Measurements from ENCODE around the gene FOCAD.

The FOCAD gene

DNA sequence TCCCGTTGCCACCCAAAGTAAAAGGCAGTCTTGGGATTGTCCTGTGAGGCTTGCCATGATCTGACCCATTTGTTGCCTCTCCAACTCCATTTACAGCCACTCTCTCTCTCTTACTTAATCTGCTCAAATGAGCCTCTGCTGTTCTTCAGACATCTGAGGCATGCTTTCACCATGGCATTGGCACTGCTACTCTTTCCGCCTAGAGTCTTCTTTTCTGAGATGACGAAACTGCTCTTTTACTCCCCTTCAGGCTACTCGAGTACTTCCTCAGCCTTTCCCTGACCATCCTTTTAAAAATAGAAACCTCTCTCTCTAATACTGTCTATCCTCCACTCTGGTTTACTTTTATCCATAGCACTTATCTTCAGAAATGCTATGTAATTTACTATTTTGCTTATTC is 9.0 kb downstream of the FOCAD start:
- no peak for DNase-seq
- no peaks in the 10 kb centered on the region for H3K9me3 Mint-ChIP-seq
- H3K36me3 Mint-ChIP-seq = peaks cover 12% of the 10 kb centered on the region
- no peak overlapping the region for H3K4me3 Mint-ChIP-seq
- CTCF ChIA-PET = no interaction called here
- H3K27me3 Mint-ChIP-seq = no peaks in the 10 kb centered on the region
- no peak overlapping the region for H3K27ac Mint-ChIP-seq
- no peaks in the 10 kb centered on the region for H3K4me1 Mint-ChIP-seq

DNA sequence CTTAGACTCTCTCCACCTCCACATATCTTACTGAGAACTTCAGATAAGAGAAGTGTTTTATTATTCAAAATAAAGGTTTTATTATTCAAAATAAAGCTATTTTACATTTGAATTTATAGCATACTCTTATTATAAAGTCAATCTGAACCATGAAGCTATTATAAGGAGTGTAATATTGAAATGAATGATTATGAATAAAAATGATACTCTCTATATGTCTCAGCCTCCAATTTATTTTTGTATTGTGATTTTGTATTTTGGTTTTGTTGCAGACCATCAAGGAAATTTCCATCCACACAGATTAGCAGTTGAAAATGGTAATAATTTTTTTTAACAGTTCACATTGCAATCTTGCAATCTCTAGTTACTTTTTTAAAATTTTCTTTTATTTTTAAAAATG is 10.2 kb downstream of the FOCAD start:
- Mint-ChIP-seq H3K9me3 (no peaks in the 10 kb centered on the region), H3K27ac (no peak overlapping the region), H3K27me3 (no peaks in the 10 kb centered on the region), H3K4me1 (peaks cover 5% of the 10 kb centered on the region), H3K36me3 (peaks cover 12% of the 10 kb centered on the region), H3K4me3 (no peak overlapping the region)
- DNase-seq = no peak
- CTCF ChIA-PET = no interaction called here

DNA sequence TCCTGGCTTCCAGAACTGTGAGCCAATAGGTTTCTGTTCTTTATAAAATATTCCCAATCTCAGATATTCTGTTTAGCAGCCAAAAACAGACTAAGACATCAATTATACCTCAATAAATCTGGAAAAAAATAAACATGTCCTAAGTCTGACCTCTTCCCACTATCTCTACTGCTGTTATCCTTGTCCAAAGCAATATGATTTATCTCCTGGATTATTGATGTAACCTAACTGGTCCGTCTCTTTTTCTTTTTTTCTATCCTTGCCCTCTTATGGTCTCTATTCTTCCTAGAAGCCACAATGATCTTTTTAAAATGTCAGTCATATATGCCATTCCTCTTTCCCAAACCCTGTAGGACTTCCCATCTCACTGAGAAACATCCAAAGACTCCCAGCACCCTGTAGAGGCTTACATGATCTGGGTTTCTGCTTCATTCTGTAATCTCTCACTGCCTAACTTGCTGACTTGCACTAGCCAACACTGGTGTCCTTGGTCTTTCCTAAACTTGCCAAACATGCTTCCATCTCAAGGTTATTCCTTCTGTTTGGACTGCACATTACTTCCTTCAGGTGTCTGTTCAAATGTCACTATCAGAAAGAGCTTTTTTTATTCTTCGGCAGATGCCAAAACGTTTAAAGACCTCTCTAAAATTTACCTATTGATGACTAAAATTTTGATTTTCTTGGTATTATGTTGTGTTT is 13.1 kb downstream of the FOCAD start:
- DNase-seq = no peak
- Mint-ChIP-seq H3K4me3 (no peak overlapping the region), H3K27me3 (no peaks in the 10 kb centered on the region), H3K9me3 (no peaks in the 10 kb centered on the region), H3K27ac (no peak overlapping the region), H3K4me1 (peaks cover 5% of the 10 kb centered on the region), H3K36me3 (peaks cover 10% of the 10 kb centered on the region)
- CTCF ChIA-PET = no interaction called here

DNA sequence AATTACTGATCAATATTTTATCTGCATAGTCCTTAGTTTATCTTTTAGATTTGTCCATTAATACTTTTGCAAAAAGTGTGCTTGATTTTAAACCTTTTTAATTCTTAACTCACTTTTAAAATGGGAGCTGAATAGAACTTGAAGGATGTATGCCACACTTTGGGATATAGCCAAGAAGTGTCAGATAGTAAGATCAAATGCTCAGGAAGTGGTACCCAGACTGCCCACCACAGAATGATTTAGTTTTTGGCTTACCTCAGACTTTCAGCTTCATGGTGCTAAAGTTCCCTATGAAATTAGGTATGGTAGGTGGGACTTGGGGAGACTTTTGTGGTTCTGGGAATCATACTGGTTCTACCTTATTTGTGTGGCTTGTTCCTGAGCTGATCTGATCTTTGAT is 14.7 kb downstream of the FOCAD start:
- CTCF ChIA-PET = interaction anchor here (0.6 kb wide), 1 partner anchor 184 kb away, joined by 3 read pairs; no protein-coding TSS in a partner anchor
- peaks cover 5% of the 10 kb centered on the region for H3K4me1 Mint-ChIP-seq
- DNase-seq = no peak
- no peak overlapping the region for H3K27ac Mint-ChIP-seq
- H3K9me3 Mint-ChIP-seq = no peaks in the 10 kb centered on the region
- no peak overlapping the region for H3K4me3 Mint-ChIP-seq
- H3K36me3 Mint-ChIP-seq = peaks cover 2% of the 10 kb centered on the region
- no peaks in the 10 kb centered on the region for H3K27me3 Mint-ChIP-seq

DNA sequence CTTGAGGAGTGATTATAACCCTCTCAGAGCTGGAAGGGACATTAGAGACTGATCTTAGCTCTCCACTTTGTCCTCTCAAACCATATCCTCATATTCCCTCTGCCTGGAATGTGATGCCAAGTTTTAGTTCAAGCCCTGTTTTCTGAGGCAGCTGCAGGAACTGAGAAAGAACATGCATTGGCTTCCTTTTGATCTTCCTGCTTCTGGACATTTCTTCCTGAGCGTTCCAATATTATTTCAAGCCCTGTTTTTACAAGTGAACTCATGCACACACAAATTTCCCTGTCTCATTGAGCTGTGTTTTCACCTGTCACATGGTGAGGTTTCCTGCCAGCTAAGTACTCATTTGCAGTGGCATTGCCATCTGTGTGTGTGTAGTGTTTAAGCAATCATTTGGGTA is 17.0 kb downstream of the FOCAD start:
- Mint-ChIP-seq H3K27ac (no peak overlapping the region), H3K36me3 (no peaks in the 10 kb centered on the region), H3K27me3 (no peaks in the 10 kb centered on the region), H3K9me3 (no peaks in the 10 kb centered on the region), H3K4me1 (peaks cover 5% of the 10 kb centered on the region), H3K4me3 (no peak overlapping the region)
- no peak for DNase-seq
- CTCF ChIA-PET = interaction anchor here (0.6 kb wide), 1 partner anchor 63 kb away, joined by 3 read pairs; no protein-coding TSS in a partner anchor

DNA sequence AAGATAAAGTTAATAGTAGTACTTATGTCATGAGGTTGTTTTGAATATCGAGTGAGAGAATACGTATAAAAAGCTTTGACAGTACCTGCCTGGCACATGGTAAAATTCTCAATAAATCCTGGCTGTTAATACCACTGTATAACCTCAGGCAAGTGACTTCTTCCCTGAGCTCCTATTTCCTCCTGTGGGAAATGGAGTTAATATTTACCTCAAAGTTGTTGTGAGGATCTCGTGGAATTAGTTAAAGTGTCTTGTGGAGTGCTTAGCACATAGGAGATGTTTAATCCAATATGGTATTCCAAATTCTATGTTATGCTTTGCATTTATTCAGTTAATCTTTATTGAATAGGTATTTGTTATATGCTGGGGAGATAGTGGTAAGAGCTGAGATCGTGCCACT is 18.5 kb downstream of the FOCAD start:
- Mint-ChIP-seq H3K27ac (no peak overlapping the region), H3K4me3 (no peak overlapping the region), H3K27me3 (no peaks in the 10 kb centered on the region), H3K9me3 (no peaks in the 10 kb centered on the region), H3K4me1 (peaks cover 5% of the 10 kb centered on the region), H3K36me3 (no peaks in the 10 kb centered on the region)
- no peak for DNase-seq
- CTCF ChIA-PET = interaction anchor here (0.6 to 0.9 kb wide), 3 partner anchors 11 to 1244 kb away, joined by 3 read pairs; no protein-coding TSS in a partner anchor

DNA sequence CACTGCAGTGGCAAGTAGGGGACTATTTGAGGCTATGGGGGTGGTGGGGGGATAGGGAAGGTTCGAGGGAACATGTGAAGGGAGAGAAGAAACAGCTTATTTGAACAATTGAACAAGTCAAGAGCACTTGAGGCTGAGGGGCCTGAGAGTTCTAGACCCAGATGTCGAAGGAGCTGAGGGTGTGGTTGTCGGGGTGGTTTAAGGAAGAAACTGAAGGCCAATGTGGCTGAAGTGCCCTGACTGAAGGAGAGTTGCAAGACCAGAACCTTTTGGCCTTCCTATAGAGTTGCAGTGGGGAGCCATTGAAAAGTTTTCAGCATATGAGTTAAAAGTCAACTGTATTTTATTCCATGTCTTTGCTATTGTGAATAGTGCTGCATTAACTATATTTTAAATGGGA is 19.1 kb downstream of the FOCAD start:
- no peak overlapping the region for H3K27ac Mint-ChIP-seq
- no peaks in the 10 kb centered on the region for H3K36me3 Mint-ChIP-seq
- no peak overlapping the region for H3K4me3 Mint-ChIP-seq
- no peaks in the 10 kb centered on the region for H3K9me3 Mint-ChIP-seq
- CTCF ChIA-PET = interaction anchor here (0.6 kb wide), 1 partner anchor 524 kb away, joined by 3 read pairs; no protein-coding TSS in a partner anchor
- no peaks in the 10 kb centered on the region for H3K27me3 Mint-ChIP-seq
- peaks cover 5% of the 10 kb centered on the region for H3K4me1 Mint-ChIP-seq
- no peak for DNase-seq

DNA sequence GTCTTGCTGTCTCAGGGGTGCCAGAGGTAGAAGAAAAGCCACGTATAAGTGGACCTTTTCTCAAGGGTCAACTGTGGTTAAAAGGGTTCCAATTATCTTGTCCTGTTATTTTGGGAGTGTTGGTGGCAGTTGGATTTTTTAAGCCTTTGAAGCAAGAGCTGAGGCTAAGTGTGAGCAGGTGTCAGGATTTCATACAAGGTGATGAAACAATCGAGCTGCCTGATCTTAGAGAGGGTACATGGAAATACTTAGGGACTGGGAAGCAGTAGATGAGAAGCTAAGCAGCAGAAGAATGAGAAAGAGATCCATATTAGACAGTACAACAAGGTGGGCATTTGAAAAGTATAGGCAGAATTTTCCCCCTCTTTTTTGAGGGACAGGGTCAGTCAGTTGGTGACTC is 23.6 kb downstream of the FOCAD start:
- Mint-ChIP-seq H3K9me3 (no peaks in the 10 kb centered on the region), H3K4me1 (no peaks in the 10 kb centered on the region), H3K36me3 (no peaks in the 10 kb centered on the region), H3K4me3 (no peak overlapping the region), H3K27ac (no peak overlapping the region), H3K27me3 (no peaks in the 10 kb centered on the region)
- CTCF ChIA-PET = no interaction called here
- DNase-seq = no peak

DNA sequence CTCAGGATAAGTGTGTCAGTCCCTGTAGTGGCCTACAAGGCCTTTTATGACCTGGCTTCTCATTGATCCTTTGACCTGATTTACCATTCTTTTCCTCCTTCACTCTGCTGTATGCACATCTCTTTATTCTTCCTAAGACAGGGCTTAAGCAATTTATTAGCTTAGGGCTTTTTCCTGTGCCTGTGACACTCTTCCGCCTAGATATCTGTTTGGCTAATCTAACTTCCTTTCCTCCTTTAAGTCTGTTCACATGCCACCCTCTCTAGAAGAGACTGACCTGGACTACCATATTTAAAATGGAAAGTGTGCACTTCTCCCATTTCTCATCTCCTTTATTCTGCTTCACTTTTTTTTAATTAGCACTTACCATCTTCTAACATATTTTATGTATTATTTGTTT is 29.1 kb downstream of the FOCAD start:
- CTCF ChIA-PET = no interaction called here
- DNase-seq = no peak
- H3K9me3 Mint-ChIP-seq = peaks cover 3% of the 10 kb centered on the region
- no peak overlapping the region for H3K27ac Mint-ChIP-seq
- H3K36me3 Mint-ChIP-seq = peaks cover 22% of the 10 kb centered on the region
- no peak overlapping the region for H3K4me3 Mint-ChIP-seq
- H3K4me1 Mint-ChIP-seq = peaks cover 11% of the 10 kb centered on the region
- H3K27me3 Mint-ChIP-seq = no peaks in the 10 kb centered on the region

DNA sequence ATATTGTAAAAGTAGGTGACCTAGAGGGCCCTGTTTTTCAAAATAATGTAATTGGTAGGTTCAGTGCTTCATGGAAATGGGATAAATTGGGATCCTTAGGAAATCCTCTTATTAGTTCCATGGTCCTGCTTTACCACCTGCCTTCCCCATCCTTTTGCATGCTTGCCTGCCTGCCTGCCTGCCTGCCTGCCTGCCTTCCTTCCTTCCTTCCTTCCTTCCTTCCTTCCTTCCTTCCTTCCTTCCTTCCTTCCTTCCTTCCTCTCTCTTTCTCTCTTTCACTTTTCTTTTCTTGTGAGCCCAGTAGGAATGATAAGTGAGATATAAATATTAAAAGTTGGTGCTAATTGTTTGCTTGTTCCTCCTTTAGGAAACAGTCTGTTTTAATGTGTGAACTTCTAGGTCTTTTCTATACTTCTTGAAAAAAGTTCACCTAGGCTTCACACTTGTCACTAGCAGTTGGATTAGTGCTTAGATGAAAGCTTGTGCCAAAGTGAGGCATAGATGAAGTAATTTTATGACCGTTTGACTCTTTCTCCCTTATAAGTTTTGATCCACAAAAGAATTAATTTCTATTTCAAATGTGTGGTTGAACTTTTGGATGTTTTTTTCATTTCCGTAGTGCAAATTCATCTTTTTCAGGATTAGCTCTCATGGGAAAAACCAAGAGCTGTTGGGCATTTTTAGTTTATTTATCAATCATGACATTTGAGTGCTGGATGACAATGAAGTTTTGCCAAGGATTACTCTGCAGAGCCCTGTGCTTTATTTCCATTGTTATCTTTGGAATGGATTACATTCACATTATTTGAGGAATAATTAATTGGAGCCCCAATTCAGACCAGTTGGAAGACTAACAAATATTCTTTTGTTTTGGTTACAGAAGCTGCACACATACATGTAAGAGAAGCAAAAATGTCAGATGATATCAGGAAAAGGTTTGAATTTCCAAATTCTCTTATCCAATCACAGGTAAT is 30.7 kb downstream of the FOCAD start:
- DNase-seq = no peak
- CTCF ChIA-PET = no interaction called here
- Mint-ChIP-seq H3K4me1 (peaks cover 11% of the 10 kb centered on the region), H3K27me3 (no peaks in the 10 kb centered on the region), H3K9me3 (peaks cover 3% of the 10 kb centered on the region), H3K36me3 (peaks cover 30% of the 10 kb centered on the region), H3K27ac (no peak overlapping the region), H3K4me3 (no peak overlapping the region)

DNA sequence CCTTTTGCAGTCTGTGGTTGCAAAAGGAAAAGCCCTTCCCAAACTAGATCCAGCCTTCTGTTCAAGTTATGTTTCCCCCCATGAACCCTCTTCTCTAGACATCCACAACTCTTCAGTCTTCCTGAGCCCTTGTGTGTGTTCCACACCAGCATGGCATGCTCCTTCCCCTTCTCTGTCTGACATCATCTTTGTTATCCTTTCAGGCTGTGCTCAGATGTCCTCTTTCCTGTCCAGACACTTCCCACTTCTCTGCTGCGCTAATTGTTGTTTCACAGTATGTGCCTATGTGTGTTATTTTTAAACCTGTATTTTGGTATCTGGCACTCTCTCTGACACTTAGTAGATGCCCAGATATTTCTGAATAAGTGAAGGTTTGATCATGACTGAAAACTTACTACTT is 38.2 kb downstream of the FOCAD start:
- Mint-ChIP-seq H3K4me1 (peaks cover 27% of the 10 kb centered on the region), H3K4me3 (no peak overlapping the region), H3K27ac (no peak overlapping the region), H3K9me3 (peaks cover 5% of the 10 kb centered on the region), H3K36me3 (peaks cover 40% of the 10 kb centered on the region), H3K27me3 (no peaks in the 10 kb centered on the region)
- DNase-seq = no peak
- CTCF ChIA-PET = no interaction called here

DNA sequence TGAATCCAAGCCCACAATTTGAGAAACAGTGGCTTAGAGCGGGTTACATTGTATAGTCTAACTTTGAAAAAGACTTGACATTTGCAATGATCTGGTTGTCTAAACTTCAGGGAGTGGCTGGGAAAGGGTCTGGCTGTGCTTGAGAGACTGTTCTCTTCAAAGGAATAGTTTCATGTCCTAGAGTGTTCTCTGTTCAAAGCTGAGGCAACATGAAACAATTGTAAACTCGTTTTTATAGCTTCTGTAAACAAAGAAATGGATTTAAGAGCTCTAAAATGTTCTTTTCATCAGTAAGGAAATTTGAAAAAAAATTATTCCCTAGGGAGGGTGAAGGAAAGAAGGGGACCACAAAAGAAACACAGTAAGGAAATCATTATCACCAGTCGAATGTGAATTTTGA is 41.6 kb downstream of the FOCAD start:
- no peak for DNase-seq
- Mint-ChIP-seq H3K9me3 (peaks cover 5% of the 10 kb centered on the region), H3K27ac (no peak overlapping the region), H3K4me1 (peaks cover 27% of the 10 kb centered on the region), H3K4me3 (peak overlapping the region; percentile 6), H3K36me3 (peaks cover 29% of the 10 kb centered on the region), H3K27me3 (no peaks in the 10 kb centered on the region)
- CTCF ChIA-PET = no interaction called here

DNA sequence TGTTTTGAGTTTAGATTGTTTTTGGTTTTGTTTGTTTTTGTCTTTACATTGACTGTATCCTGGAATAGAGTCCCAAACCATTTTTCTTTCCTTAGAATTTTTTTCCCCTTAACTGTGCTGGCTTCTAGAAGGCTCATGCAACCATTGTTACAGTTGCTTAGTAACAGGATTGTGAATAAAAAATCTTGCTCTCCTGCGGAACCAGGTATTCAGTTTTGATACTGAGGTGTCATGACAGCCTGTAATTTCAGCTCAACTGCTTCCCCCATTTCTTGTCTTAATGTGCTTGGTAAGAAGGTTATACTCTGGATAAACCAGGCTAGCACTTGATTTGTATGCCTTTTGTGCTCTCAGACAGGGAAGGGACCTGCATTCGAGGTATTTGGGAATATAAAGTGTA is 42.1 kb downstream of the FOCAD start:
- Mint-ChIP-seq H3K27ac (no peak overlapping the region), H3K36me3 (peaks cover 26% of the 10 kb centered on the region), H3K9me3 (peaks cover 5% of the 10 kb centered on the region), H3K4me1 (peaks cover 24% of the 10 kb centered on the region), H3K4me3 (peak overlapping the region; percentile 15), H3K27me3 (no peaks in the 10 kb centered on the region)
- CTCF ChIA-PET = no interaction called here
- no peak for DNase-seq

DNA sequence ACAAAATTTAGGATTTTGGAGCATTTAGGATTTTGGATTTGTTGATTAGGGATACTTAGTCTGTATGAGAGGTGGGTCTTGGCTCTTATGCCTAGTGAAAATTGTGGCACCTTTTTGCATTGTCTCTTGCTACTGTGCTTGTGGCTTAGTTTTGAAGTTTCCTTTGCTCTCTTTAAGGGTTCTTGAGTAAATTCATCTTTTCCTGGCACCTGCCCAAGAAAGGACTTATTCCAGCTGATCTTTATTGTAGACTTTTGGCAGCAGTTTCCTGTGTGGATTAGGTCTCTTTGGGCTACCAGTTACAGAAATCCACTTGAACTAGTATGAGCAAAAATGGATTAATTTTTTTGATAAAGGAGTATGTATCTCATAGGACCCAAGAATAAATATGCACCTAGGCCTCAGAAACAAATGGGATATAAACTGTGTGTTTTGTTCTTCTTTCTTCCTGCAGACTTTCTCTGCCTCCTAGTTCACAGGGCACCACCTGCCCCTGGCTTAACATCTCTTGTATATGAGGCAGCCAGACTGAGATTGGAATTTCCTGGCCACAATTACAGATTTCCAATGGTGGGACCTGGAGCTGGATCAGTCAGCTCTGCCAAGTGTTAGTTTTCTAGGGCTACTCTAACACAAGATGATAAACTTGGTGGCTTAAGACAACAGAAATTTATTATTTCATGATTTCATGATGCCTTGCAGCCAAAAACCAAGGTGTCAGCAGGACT is 44.6 kb downstream of the FOCAD start:
- H3K9me3 Mint-ChIP-seq = no peaks in the 10 kb centered on the region
- CTCF ChIA-PET = no interaction called here
- DNase-seq = no peak

More for the DNA sequence above, 44.6 kb downstream of the FOCAD start:
- no peaks in the 10 kb centered on the region for H3K27me3 Mint-ChIP-seq
- H3K27ac Mint-ChIP-seq = no peak overlapping the region
- H3K4me3 Mint-ChIP-seq = no peak overlapping the region
- peaks cover 15% of the 10 kb centered on the region for H3K4me1 Mint-ChIP-seq
- peaks cover 16% of the 10 kb centered on the region for H3K36me3 Mint-ChIP-seq
